GM12878 (cell line): ENCODE results near the gene SCAI. TPM values are rescaled to one million over a fixed set of nuclear protein-coding genes. Genes with fewer than 3 reads are reported as not detected.

Experiments used
- ATAC-seq: fragments of 200-7000 bp; cut with Tn5 transposase; 3 replicates; pipeline ENCODE4 v1.9.1; 2020; ENCODE audit warnings: mild to moderate bottlenecking, moderate library complexity
- BruUV-seq: library from RNA; stranded (reverse); fragments of 400-500 nt; replicated peaks from 2 replicates; lab custom pipeline; 2021; lab: Mats Ljungman, UMichigan
- CTCF ChIA-PET: fragments of 300-600 bp; sonication (Branson Sonifier 250); formaldehyde crosslinking; extraction: SDS; loops from one replicate; lab custom pipeline; 2021; ENCODE audit warnings: inconsistent platforms; lab: Yijun Ruan, JAX
- POLR2A ChIA-PET: fragments of 350-600 bp; formaldehyde crosslinking; extraction: SDS; loops from one replicate; lab custom pipeline; 2021; ENCODE audit warnings: inconsistent platforms; lab: Charles Lee
- RAD21 ChIA-PET: fragments of 300-600 bp; sonication (Branson Sonifier 250); formaldehyde crosslinking; loops from one replicate; lab custom pipeline; 2023; ENCODE audit warnings: antibody characterized with exemption; ENCODE audit not compliant: unreplicated experiment; lab: Charles Lee
- SMC1A ChIA-PET: fragments of 300-600 bp; sonication (Branson Sonifier 250); formaldehyde crosslinking; loops from one replicate; lab custom pipeline; 2023; ENCODE audit not compliant: unreplicated experiment, uncharacterized antibody; lab: Charles Lee
- DNase-seq: peaks from one replicate; pipeline ENCODE4 v3.0.0-alpha.2; 2011; ENCODE audit warnings: low read depth, low spot score
- FAIRE-seq: peaks from 3 replicates; lab custom pipeline; 2011; peaks lifted over from hg19 to GRCh38; lab: Jason Lieb, UNC
- H2AFZ ChIP-seq: 2 replicates; pipeline ENCODE4 v1.6.0; 2011; ENCODE audit warnings: low read depth, low read length, control low read depth; ENCODE audit not compliant: control insufficient read depth
- H3K27ac ChIP-seq: 2 replicates; pipeline ENCODE4 v1.5.1; 2011; ENCODE audit warnings: control low read depth; ENCODE audit not compliant: control insufficient read depth, insufficient read depth
- H3K27me3 ChIP-seq, 2 experiments: replicated peaks in 1 of 2; 2 replicates each; pipeline versions ENCODE4 v1.6.0 to v1.6.1; 2011; ENCODE audit warnings: low read length in 1 of 2; ENCODE audit not compliant: control insufficient read depth in 2 of 2, insufficient read depth in 2 of 2
- H3K36me3 ChIP-seq, 2 experiments: 2 replicates each; pipeline ENCODE4 v1.5.1; 2011; ENCODE audit warnings: low read length in 1 of 2; ENCODE audit not compliant: control insufficient read depth in 2 of 2, insufficient read depth in 2 of 2
- H3K4me1 ChIP-seq: 2 replicates; pipeline ENCODE4 v1.6.1; 2011; ENCODE audit warnings: mild to moderate bottlenecking, low read length, moderate library complexity, mixed read lengths; ENCODE audit not compliant: control insufficient read depth, insufficient read depth
- H3K4me2 ChIP-seq: 2 replicates; pipeline ENCODE4 v1.6.0; 2011; ENCODE audit warnings: control low read depth; ENCODE audit not compliant: control insufficient read depth, insufficient read depth
- H3K4me3 ChIP-seq: fragments of 200-600 bp; sonication (generic); 2 replicates; pipeline ENCODE4 v1.5.1; 2016
- H3K79me2 ChIP-seq: 2 replicates; pipeline ENCODE4 v1.6.0; 2011; ENCODE audit warnings: low read length; ENCODE audit not compliant: control insufficient read depth, insufficient read depth
- H3K9ac ChIP-seq: 2 replicates; pipeline ENCODE4 v1.8.0; 2011; ENCODE audit warnings: low read length, control low read depth, mixed read lengths; ENCODE audit not compliant: control insufficient read depth, insufficient read depth
- H3K9me3 ChIP-seq: replicated peaks from 3 replicates; pipeline ENCODE4 v1.5.1; 2011; ENCODE audit warnings: mild to moderate bottlenecking, low read length; ENCODE audit not compliant: control insufficient read depth, insufficient read depth
- H4K20me1 ChIP-seq: 2 replicates; pipeline ENCODE4 v1.6.0; 2011; ENCODE audit not compliant: control insufficient read depth, insufficient read depth
- BACH1 ChIP-seq: fragments of 450-650 bp; IDR thresholded peaks from 2 replicates; pipeline ENCODE4 v1.6.1; 2017; ENCODE audit warnings: mild to moderate bottlenecking, borderline replicate concordance
- EZH2 ChIP-seq: IDR thresholded peaks from 2 replicates; pipeline ENCODE4 v1.6.1; 2012; ENCODE audit warnings: low read depth, mild to moderate bottlenecking, control low read depth, inconsistent platforms, low read length, borderline replicate concordance; ENCODE audit not compliant: control insufficient read depth
- MTA2 ChIP-seq: fragments of 450-650 bp; IDR thresholded peaks from 2 replicates; pipeline ENCODE4 v1.6.1; 2016; ENCODE audit warnings: low read depth, mild to moderate bottlenecking, moderate library complexity
- MTA3 ChIP-seq: IDR thresholded peaks from 2 replicates; pipeline ENCODE4 v1.6.1; 2012; ENCODE audit warnings: low read length, inconsistent platforms, borderline replicate concordance
- NR2F1 ChIP-seq: fragments of 450-650 bp; conservative IDR thresholded peaks from 2 replicates; pipeline ENCODE4 v1.6.1; 2017; ENCODE audit warnings: mild to moderate bottlenecking
- RFX5 ChIP-seq: IDR thresholded peaks from 2 replicates; pipeline ENCODE4 v1.6.1; 2011; ENCODE audit warnings: low read depth, low read length, improper control_type of control experiment
- RUNX3 ChIP-seq: IDR thresholded peaks from 2 replicates; pipeline ENCODE4 v1.6.1; 2012; ENCODE audit warnings: low read length, inconsistent platforms
- SMAD5 ChIP-seq: IDR thresholded peaks from 2 replicates; pipeline ENCODE4 v1.6.1; 2016; ENCODE audit warnings: antibody characterized with exemption, low read depth
- SPI1 ChIP-seq: IDR thresholded peaks from 2 replicates; pipeline ENCODE4 v1.6.1; 2011; ENCODE audit warnings: low read depth, mild to moderate bottlenecking, low read length, moderate library complexity, borderline replicate concordance; ENCODE audit not compliant: insufficient read depth
- WGBS: methylation state at CpG from one replicate; pipeline ENCODE4 v1.1.6; 2016; ENCODE audit warnings: low lambda C conversion rate; ENCODE audit not compliant: insufficient replicate concordance, insufficient coverage; ENCODE audit errors: missing lambda C conversion rate; 5-methylcytosine and 5-hydroxymethylcytosine counted together
- in situ Hi-C: fragments of 300-500 bp; cut with MboI; formaldehyde crosslinking; loops from 9 replicates; pipeline ENCODE4 v1.14.3; 2018; ENCODE audit warnings: mixed read lengths
- intact Hi-C: fragments of 100-400 bp; cut with micrococcal nuclease; formaldehyde crosslinking; loops from one replicate; pipeline ENCODE4 v1.14.2; 2022; ENCODE audit not compliant: unreplicated experiment
- polyA plus RNA-seq, 11 experiments: library from polyadenylated mRNA; depleted of rRNA in 4 of 11; unstranded in 6 of 11; stranded (reverse) in 5 of 11; fragments of >200 nt; fragmentation: Nextera tagmentation in 4 of 11; fragmentation: Illumina TruSeq in 1 of 11; extraction: Ambion mirVana in 4 of 11; extraction: Trizol in 1 of 11; gene quantifications; 1 replicate in 1 of 11; 2 replicates in 10 of 11; pipeline versions ENCODE4 v1.2.1 to v1.2.3, GENCODE V29; 2011 to 2016; ENCODE audit warnings: inconsistent platforms in 2 of 11, missing spikeins in 2 of 11, low read depth in 1 of 11
- total RNA-seq, 4 experiments: library from RNA; depleted of rRNA in 3 of 4; stranded (reverse); fragments of >200 nt in 3 of 4; fragmentation: Illumina TruSeq in 1 of 4; extraction: Trizol in 1 of 4; gene quantifications; 2 replicates each; pipeline versions ENCODE4 v1.2.1 to v1.2.3, GENCODE V29; 2013 to 2021
- TF ChIP-seq, protein P1 (sequence below): fragments of 450-650 bp; formaldehyde crosslinking; IDR thresholded peaks from 2 replicates; pipeline ENCODE4 v1.4.0; 2022; ENCODE audit warnings: mild to moderate bottlenecking, moderate library complexity
- TF ChIP-seq, protein P2 (sequence below): fragments of 450-650 bp; IDR thresholded peaks from 2 replicates; pipeline ENCODE4 v1.6.1; 2017; ENCODE audit warnings: low read depth, mild to moderate bottlenecking, moderate library complexity
- TF ChIP-seq, protein P3 (sequence below): fragments of 450-650 bp; IDR thresholded peaks from 2 replicates; pipeline ENCODE4 v1.6.1; 2017; ENCODE audit warnings: antibody characterized with exemption, mild to moderate bottlenecking, moderate library complexity
- TF ChIP-seq, protein P4 (sequence below): IDR thresholded peaks from 2 replicates; pipeline ENCODE4 v1.6.1; 2011; ENCODE audit warnings: low read depth, mild to moderate bottlenecking, low read length, moderate library complexity, borderline replicate concordance; ENCODE audit errors: extremely low read depth

The SCAI gene
- total and polyA plus RNA-seq, 10 of the 15 experiments (the other 5 are each of a cell fraction or from before 2014, with no cell fraction given): 0.52 to 8.8 (median 5.1) TPM

DNA sequence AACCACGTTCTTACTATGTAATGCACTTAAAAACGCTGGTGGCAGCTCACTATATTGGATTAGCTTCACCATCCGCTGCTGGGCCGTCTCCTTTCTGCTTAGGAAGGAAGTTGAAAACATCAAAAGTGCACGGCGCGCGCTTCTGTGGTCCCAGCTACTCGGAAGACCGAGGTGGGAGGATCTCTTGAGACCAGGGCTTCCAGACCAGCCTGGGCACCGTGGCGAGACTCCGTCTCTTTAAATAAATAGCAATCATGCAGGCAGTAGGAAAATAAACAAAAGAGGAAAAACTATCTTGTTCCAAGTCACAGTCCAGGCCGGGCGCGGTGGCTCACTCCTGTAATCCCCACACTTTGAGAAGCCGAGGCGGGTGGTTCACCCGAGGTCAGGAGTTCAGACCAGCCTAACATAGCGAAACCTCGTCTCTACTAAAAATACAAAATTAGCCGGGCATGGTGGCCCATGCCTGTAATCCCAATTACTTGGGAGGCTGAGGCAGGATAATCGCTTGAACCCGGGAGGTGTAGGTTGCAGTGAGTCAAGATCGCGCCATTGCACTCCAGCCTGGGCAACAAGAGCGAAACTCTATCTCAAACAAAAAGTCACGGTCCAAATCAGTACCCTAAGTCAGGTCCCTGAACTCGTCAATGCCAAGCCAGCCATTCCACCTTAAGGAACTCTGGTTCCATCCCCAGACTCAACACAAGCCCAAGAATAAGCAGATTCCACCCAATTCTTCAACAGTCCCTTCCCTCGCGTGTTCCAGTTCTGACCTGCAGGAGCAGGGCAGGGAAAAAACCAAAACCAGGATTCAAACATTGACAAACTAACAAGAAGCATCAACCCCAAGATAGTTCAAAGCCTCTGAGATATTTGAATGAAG lies 201.4 kb downstream of the SCAI start:
- DNase-seq (peak; percentile 19), FAIRE-seq (no peak), ATAC-seq (peak; percentile 63)
- H3K4me2 ChIP-seq: peak overlapping the region; percentile 87
- no peaks in the 10 kb centered on the region for H4K20me1 ChIP-seq
- H3K27me3 ChIP-seq: no peaks in the 10 kb centered on the region
- H3K9ac ChIP-seq: peak overlapping the region; percentile 76
- H3K4me1 ChIP-seq: no peaks in the 10 kb centered on the region
- intact Hi-C loops (loop anchor here (1.0 to 2.0 kb wide), 2 partner anchors 71 to 201 kb away; partner anchors contain the start of gene SCAI), in situ Hi-C loops (no loop called here)
- 15% methylated on average over 31 of the region's 31 CpGs for WGBS
- H3K79me2 ChIP-seq: peaks cover 15% of the 10 kb centered on the region
- ChIA-PET CTCF (interaction anchor here (0.7 to 2.5 kb wide), 5 partner anchors 12 to 201 kb away, joined by 3 to 7 read pairs (median 3); partner anchors contain the start of gene ARPC5L), SMC1A (interaction anchor here (0.7 to 1.4 kb wide), 4 partner anchors 8 to 259 kb away, joined by 3 to 5 read pairs (median 4); no protein-coding TSS in a partner anchor), POLR2A (interaction anchor here (0.6 to 1.3 kb wide), 6 partner anchors 12 to 861 kb away, joined by 3 to 6 read pairs (median 3); partner anchors contain the start of genes ARPC5L and RPL35), RAD21 (interaction anchor here (0.8 to 1.0 kb wide), 7 partner anchors 72 to 249 kb away, joined by 3 to 5 read pairs (median 4); partner anchors contain the start of gene SCAI)
- peak overlapping the region; percentile 72 for H2AFZ ChIP-seq
- H3K9me3 ChIP-seq: no peaks in the 10 kb centered on the region
- BruUV-seq: no TSS peak
- peak overlapping the region; percentile 88 for H3K27ac ChIP-seq
- H3K4me3 ChIP-seq: peak overlapping the region; percentile 86
- no peaks in the 10 kb centered on the region; a peak in 1 of 4 replicates for H3K36me3 ChIP-seq
- TF ChIP-seq EZH2: no peak
- TF ChIP-seq RFX5: no peak
- no peak; the same call in 1 of the 2 replicates for TF ChIP-seq MTA2
- no peak for TF ChIP-seq BACH1
- no peak for TF ChIP-seq SMAD5
- TF ChIP-seq, protein P1, sequence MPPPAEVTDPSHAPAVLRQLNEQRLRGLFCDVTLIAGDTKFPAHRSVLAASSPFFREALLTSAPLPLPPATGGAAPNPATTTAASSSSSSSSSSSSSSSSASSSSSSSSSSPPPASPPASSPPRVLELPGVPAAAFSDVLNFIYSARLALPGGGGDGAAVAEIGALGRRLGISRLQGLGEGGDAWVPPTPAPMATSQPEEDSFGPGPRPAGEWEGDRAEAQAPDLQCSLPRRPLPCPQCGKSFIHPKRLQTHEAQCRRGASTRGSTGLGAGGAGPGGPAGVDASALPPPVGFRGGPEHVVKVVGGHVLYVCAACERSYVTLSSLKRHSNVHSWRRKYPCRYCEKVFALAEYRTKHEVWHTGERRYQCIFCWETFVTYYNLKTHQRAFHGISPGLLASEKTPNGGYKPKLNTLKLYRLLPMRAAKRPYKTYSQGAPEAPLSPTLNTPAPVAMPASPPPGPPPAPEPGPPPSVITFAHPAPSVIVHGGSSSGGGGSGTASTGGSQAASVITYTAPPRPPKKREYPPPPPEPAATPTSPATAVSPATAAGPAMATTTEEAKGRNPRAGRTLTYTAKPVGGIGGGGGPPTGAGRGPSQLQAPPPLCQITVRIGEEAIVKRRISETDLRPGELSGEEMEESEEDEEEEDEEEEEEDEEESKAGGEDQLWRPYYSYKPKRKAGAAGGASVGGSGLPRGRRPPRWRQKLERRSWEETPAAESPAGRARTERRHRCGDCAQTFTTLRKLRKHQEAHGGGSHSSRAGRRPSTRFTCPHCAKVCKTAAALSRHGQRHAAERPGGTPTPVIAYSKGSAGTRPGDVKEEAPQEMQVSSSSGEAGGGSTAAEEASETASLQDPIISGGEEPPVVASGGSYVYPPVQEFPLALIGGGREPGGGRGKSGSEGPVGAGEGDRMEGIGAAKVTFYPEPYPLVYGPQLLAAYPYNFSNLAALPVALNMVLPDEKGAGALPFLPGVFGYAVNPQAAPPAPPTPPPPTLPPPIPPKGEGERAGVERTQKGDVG (CRISPR knock-in tag): no peak
- peak; percentile 34; the same call in 1 of the 2 replicates for TF ChIP-seq RUNX3
- peak; percentile 66 for TF ChIP-seq NR2F1
- TF ChIP-seq MTA3: no peak
- peak; percentile 10; the same call in 1 of the 2 replicates for TF ChIP-seq SPI1
- TF ChIP-seq, protein P2, sequence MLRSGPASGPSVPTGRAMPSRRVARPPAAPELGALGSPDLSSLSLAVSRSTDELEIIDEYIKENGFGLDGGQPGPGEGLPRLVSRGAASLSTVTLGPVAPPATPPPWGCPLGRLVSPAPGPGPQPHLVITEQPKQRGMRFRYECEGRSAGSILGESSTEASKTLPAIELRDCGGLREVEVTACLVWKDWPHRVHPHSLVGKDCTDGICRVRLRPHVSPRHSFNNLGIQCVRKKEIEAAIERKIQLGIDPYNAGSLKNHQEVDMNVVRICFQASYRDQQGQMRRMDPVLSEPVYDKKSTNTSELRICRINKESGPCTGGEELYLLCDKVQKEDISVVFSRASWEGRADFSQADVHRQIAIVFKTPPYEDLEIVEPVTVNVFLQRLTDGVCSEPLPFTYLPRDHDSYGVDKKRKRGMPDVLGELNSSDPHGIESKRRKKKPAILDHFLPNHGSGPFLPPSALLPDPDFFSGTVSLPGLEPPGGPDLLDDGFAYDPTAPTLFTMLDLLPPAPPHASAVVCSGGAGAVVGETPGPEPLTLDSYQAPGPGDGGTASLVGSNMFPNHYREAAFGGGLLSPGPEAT: no peak
- TF ChIP-seq, protein P3, sequence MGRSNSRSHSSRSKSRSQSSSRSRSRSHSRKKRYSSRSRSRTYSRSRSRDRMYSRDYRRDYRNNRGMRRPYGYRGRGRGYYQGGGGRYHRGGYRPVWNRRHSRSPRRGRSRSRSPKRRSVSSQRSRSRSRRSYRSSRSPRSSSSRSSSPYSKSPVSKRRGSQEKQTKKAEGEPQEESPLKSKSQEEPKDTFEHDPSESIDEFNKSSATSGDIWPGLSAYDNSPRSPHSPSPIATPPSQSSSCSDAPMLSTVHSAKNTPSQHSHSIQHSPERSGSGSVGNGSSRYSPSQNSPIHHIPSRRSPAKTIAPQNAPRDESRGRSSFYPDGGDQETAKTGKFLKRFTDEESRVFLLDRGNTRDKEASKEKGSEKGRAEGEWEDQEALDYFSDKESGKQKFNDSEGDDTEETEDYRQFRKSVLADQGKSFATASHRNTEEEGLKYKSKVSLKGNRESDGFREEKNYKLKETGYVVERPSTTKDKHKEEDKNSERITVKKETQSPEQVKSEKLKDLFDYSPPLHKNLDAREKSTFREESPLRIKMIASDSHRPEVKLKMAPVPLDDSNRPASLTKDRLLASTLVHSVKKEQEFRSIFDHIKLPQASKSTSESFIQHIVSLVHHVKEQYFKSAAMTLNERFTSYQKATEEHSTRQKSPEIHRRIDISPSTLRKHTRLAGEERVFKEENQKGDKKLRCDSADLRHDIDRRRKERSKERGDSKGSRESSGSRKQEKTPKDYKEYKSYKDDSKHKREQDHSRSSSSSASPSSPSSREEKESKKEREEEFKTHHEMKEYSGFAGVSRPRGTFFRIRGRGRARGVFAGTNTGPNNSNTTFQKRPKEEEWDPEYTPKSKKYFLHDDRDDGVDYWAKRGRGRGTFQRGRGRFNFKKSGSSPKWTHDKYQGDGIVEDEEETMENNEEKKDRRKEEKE: no peak
- TF ChIP-seq, protein P4, sequence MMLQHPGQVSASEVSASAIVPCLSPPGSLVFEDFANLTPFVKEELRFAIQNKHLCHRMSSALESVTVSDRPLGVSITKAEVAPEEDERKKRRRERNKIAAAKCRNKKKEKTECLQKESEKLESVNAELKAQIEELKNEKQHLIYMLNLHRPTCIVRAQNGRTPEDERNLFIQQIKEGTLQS: no peak
